ENCODE measurements around the gene ATF4.

ATF4 gene

DNA sequence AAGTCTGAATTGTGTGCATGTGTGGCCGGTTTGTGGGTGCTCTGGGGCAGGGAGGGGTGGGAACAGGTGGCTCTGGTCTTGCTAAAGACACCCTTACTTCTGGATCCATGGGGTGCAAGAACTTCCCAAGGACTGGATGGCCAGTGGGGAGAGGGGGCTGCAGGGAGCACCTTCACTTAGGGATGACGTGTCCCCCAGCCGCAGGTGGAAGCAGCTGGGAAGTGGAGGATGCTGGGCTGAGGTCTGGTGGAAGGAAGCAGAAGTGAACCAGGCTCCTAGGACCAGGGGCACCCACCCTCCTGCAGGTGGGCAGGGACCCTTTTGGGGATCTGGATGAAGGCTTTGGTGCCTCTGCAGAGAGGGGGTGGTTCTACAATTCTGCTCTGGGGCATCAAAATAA, 28.2 kb upstream of the ATF4 start:
- Histone ChIP-seq H3K9ac (ENCODE audit: insufficient read length) (no peak overlapping the region), H3K9me3 (ENCODE audit: low read depth, low read length) (no peaks in the 10 kb centered on the region), H3K27ac (no peak overlapping the region), H3K4me3 (no peak overlapping the region), H3K36me3 (ENCODE audit: insufficient read depth, low read length) (no peaks in the 10 kb centered on the region)
- TF ChIP-seq FOXP2 (optimal IDR thresholded peaks at IDR 0.05; ENCODE audit: control extremely low read depth, extremely low read length, insufficient read depth) (no peak), POLR2AphosphoS5 (IDR thresholded peaks at IDR 0.05; ENCODE audit: borderline replicate concordance, low read depth, low read length) (no peak), EZH2 (IDR thresholded peaks at IDR 0.05) (no peak)
- DNase-seq (ENCODE audit: low read depth, low spot score): no peak

DNA sequence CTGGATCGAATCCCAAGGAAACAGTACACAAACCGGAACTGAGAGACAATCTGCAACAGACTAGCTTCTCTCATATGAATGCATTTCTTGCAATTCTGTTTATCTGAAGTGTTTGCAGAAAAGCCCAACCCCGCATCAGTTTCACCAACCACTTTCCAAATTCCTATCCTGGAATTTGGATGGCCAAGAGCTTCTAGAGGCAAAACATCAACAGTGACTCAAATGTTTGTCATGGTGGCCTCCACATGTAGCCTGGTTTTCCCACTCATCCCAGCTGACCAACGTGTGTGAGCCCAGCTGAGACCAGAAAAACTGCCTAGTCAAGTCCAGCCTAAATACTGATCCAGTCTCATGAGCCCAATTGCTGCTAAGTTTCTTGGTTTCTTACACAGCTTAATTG, 26.6 kb upstream of the ATF4 start:
- H3K9ac ChIP-seq (ENCODE audit: insufficient read length): no peak overlapping the region
- H3K27ac ChIP-seq: no peak overlapping the region
- DNase-seq (ENCODE audit: low read depth, low spot score): no peak
- no peaks in the 10 kb centered on the region for H3K36me3 ChIP-seq (ENCODE audit: insufficient read depth, low read length)
- H3K4me3 ChIP-seq: no peak overlapping the region
- no peaks in the 10 kb centered on the region for H3K9me3 ChIP-seq (ENCODE audit: low read depth, low read length)
- no peak for TF ChIP-seq EZH2 (IDR thresholded peaks at IDR 0.05)

DNA sequence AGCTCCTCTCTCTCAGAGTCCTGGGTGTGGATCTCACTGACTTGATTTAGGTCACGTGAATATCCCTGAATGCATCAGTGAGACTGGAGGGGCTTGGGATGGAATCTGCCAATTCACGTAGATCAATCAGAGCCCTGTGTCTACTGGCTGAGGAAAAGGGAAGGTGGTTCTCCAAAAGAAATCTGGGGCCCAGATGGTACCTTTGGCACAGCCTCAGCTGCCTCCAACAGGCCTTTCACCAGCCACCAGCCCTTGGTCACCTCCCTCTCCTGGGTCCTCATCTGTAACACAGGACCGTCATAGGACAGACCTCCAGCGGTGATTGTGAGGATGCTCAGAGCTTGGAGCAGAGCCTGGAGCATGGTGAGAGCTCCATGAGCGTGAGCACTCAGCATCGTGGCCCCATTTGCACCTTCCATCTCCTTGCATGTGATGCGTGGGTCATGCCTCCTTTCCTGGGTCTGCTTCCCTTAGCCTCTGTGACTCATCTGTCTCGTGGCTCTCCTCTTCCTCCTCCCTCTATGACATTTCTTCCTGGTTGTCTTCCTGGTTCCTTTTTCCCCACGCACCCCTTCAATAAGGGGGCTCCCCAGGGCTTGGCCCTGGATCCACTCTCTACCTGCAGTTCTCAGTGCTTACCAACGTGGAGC, 25.8 kb upstream of the ATF4 start:
- H3K4me3 ChIP-seq: no peak overlapping the region
- H3K9ac ChIP-seq (ENCODE audit: insufficient read length): no peak overlapping the region
- H3K9me3 ChIP-seq (ENCODE audit: low read depth, low read length): no peaks in the 10 kb centered on the region
- no peaks in the 10 kb centered on the region for H3K36me3 ChIP-seq (ENCODE audit: insufficient read depth, low read length)
- TF ChIP-seq EZH2 (IDR thresholded peaks at IDR 0.05) (no peak), POLR2AphosphoS5 (IDR thresholded peaks at IDR 0.05; ENCODE audit: borderline replicate concordance, low read depth, low read length) (no peak), FOXP2 (optimal IDR thresholded peaks at IDR 0.05; ENCODE audit: control extremely low read depth, extremely low read length, insufficient read depth) (no peak)
- H3K27ac ChIP-seq: no peak overlapping the region
- no peak for DNase-seq (ENCODE audit: low read depth, low spot score)

DNA sequence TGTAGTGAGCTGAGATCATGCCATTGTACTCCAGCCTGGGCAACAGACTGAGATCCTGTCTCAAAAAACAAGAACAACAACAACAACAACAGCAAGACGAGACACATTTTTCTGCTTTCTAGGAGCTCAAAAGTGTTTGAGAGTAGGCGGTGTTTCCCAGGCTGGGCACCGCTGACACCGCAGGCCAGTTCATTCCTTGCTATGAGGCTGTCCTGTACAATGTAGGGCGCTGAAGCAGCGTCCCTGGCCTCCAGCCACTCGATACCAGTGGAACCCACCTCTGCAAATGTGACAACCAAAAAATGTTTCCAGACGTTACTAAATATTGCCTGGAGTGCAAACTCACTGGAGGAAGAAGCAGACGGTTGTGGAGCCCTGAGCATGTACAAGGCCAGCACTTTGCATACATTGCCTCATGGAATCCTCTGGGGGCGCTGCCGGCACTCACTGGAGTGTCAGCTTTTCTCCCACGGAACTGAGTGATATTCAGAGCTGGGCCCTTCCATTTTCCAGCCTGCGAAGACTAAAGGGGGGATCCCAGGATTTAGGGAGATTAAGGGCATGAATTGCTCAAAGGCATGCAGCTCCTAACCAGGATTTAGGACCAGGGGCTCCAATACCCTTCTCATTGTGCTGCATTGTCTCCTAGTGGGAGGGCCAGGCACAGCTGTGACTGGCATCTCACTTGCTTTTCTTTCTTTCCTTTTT, 24.1 kb upstream of the ATF4 start:
- no peak for DNase-seq (ENCODE audit: low read depth, low spot score)
- Histone ChIP-seq H3K27ac (peak overlapping the region; percentile 63), H3K4me3 (no peak overlapping the region), H3K9me3 (ENCODE audit: low read depth, low read length) (no peaks in the 10 kb centered on the region), H3K36me3 (ENCODE audit: insufficient read depth, low read length) (no peaks in the 10 kb centered on the region), H3K9ac (ENCODE audit: insufficient read length) (no peak overlapping the region)
- TF ChIP-seq EZH2 (IDR thresholded peaks at IDR 0.05) (no peak), FOXP2 (optimal IDR thresholded peaks at IDR 0.05; ENCODE audit: control extremely low read depth, extremely low read length, insufficient read depth) (no peak), POLR2AphosphoS5 (IDR thresholded peaks at IDR 0.05; ENCODE audit: borderline replicate concordance, low read depth, low read length) (no peak)

DNA sequence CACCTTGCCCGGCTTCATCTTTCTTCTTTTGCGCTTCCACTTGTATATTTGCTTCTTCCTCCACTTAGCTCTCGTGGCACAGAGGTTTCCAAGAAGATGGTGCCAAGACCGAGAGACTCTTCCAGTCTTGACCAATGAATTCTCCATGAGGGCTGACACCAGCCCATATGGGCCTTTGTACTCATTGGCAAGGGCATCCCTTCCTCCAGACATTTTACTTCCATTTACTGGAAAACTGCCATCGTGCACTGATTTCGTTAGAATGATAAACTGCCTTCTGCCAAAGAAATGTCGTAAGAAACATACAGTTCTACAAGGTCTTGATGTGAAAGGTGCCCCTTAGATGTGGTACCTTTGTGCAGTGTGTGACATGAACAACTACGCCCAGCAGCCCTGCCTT, 22.9 kb upstream of the ATF4 start:
- no peak for TF ChIP-seq EZH2 (IDR thresholded peaks at IDR 0.05)
- TF ChIP-seq FOXP2 (optimal IDR thresholded peaks at IDR 0.05; ENCODE audit: control extremely low read depth, extremely low read length, insufficient read depth): no peak
- TF ChIP-seq POLR2AphosphoS5 (IDR thresholded peaks at IDR 0.05; ENCODE audit: borderline replicate concordance, low read depth, low read length): no peak
- Histone ChIP-seq H3K9ac (ENCODE audit: insufficient read length) (no peak overlapping the region), H3K27ac (no peak overlapping the region), H3K4me3 (no peak overlapping the region), H3K9me3 (ENCODE audit: low read depth, low read length) (no peaks in the 10 kb centered on the region), H3K36me3 (ENCODE audit: insufficient read depth, low read length) (no peaks in the 10 kb centered on the region)
- DNase-seq (ENCODE audit: low read depth, low spot score): no peak

DNA sequence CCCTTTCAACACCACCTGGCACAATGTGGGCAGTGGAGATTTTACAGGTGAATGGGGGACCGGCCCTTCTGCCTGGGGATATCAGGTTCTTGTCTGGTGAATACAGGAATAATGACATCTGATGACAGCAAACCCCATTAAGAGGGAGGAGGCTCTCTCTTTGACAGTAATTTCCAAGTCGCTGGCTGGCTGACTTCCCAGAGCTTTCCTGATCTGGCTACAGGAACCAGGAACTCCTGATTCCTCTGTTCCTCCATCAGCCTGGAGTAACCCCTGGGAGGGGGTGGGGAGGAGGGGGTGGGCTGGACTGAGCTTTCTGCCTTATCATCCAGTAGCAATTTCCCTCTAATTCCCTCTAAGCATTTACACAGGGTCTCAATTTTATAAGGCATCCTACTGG, 22.0 kb upstream of the ATF4 start:
- no peaks in the 10 kb centered on the region for H3K9me3 ChIP-seq (ENCODE audit: low read depth, low read length)
- no peak for TF ChIP-seq EZH2 (IDR thresholded peaks at IDR 0.05)
- no peak for TF ChIP-seq FOXP2 (optimal IDR thresholded peaks at IDR 0.05; ENCODE audit: control extremely low read depth, extremely low read length, insufficient read depth)
- TF ChIP-seq POLR2AphosphoS5 (IDR thresholded peaks at IDR 0.05; ENCODE audit: borderline replicate concordance, low read depth, low read length): no peak
- no peak for DNase-seq (ENCODE audit: low read depth, low spot score)
- H3K27ac ChIP-seq: peak overlapping the region; percentile 40; the same call in 1 of the 2 replicates
- H3K36me3 ChIP-seq (ENCODE audit: insufficient read depth, low read length): peaks cover under 1% of the 10 kb centered on the region; the same call in 1 of the 2 replicates
- no peak overlapping the region for H3K9ac ChIP-seq (ENCODE audit: insufficient read length)
- H3K4me3 ChIP-seq: no peak overlapping the region

DNA sequence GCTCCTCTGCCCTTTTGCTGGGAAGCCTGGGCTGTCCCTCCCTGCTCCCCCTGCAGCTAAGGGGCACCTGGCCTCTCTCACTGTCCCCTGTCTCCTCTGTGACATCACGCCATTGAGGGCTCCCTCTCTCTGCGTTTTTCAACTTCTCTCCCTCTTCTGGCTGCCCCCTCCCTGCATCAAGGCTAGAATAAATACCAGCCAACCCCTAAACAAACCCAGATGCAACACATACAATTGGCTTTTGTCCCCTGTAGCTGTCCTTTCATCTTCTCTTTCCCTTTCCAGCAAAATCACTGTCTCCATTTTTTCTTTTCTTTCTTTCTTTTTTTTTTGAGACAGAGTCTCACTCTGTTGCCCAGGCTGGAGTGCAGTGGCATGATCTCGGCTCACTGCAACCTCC, 21.6 kb upstream of the ATF4 start:
- no peak for DNase-seq (ENCODE audit: low read depth, low spot score)
- Histone ChIP-seq H3K4me3 (no peak overlapping the region), H3K9me3 (ENCODE audit: low read depth, low read length) (no peaks in the 10 kb centered on the region), H3K9ac (ENCODE audit: insufficient read length) (no peak overlapping the region), H3K27ac (peak overlapping the region; percentile 40; the same call in 1 of the 2 replicates), H3K36me3 (ENCODE audit: insufficient read depth, low read length) (peaks cover 5% of the 10 kb centered on the region)
- no peak for TF ChIP-seq EZH2 (IDR thresholded peaks at IDR 0.05)
- no peak for TF ChIP-seq POLR2AphosphoS5 (IDR thresholded peaks at IDR 0.05; ENCODE audit: borderline replicate concordance, low read depth, low read length)
- no peak for TF ChIP-seq FOXP2 (optimal IDR thresholded peaks at IDR 0.05; ENCODE audit: control extremely low read depth, extremely low read length, insufficient read depth)

DNA sequence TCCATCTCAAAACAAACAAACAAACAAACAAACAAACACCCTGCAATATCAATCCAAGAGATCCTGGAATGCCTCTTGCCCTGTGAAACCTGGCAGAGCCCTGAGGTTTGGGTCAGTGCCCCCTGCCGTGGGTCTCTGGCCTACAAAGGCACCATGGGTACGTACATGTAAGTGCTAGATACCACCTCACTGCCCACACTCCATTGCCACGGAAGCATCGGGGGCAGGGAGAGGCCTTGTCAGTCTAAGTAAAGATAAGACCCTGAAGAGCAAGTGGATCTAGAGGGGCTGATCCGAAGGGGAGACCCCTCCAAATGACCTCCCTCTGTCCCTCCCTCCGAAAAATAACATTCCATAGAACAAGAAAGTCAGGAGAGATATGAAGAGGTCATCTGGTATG, 20.3 kb upstream of the ATF4 start:
- DNase-seq (ENCODE audit: low read depth, low spot score): no peak
- peak overlapping the region; percentile 75 for H3K27ac ChIP-seq
- peaks cover 18% of the 10 kb centered on the region for H3K36me3 ChIP-seq (ENCODE audit: insufficient read depth, low read length)

More for the DNA sequence above, 20.3 kb upstream of the ATF4 start:
- Histone ChIP-seq H3K4me3 (no peak overlapping the region), H3K9ac (ENCODE audit: insufficient read length) (no peak overlapping the region), H3K9me3 (ENCODE audit: low read depth, low read length) (no peaks in the 10 kb centered on the region)
- TF ChIP-seq POLR2AphosphoS5 (IDR thresholded peaks at IDR 0.05; ENCODE audit: borderline replicate concordance, low read depth, low read length) (no peak), EZH2 (IDR thresholded peaks at IDR 0.05) (no peak), FOXP2 (optimal IDR thresholded peaks at IDR 0.05; ENCODE audit: control extremely low read depth, extremely low read length, insufficient read depth) (no peak)

Data from SK-N-MC (cell line).